Sigmoid colon (tissue), 7 donors: ENCODE data around the gene MACF1. TPM values are rescaled to one million over a fixed set of nuclear protein-coding genes. Genes with fewer than 3 reads are reported as not detected.
"Not testable (repeated sequence)": the region's sequence is repeated elsewhere in the genome, so short reads cannot be mapped to it uniquely, and the experiment has no call there.

Experiments
- DNase-seq: peaks from one replicate; pipeline ENCODE4 v3.0.0-alpha.2; 2019
- H3K27ac ChIP-seq, 4 donors: fragments of 200-600 bp; sonication (generic); one replicate each; pipeline ENCODE4 v1.5.1; 2016 to 2019; ENCODE audit warnings: mild to moderate bottlenecking in 1 of 4
- H3K27me3 ChIP-seq, 3 donors: fragments of 200-600 bp; sonication (generic); one replicate each; pipeline ENCODE4 v1.5.1; 2019; ENCODE audit warnings: mild to moderate bottlenecking in 1 of 3
- H3K36me3 ChIP-seq, 4 donors: fragments of 200-600 bp; sonication (generic); one replicate each; pipeline ENCODE4 v1.5.1; 2016 to 2019
- H3K4me1 ChIP-seq, 4 donors: fragments of 200-600 bp; sonication (generic); one replicate each; pipeline ENCODE4 v1.5.1; 2017 to 2019
- H3K4me3 ChIP-seq, 4 donors: fragments of 200-600 bp; sonication (generic); one replicate each; pipeline ENCODE4 v1.5.1; 2017 to 2019; ENCODE audit warnings: mild to moderate bottlenecking in 2 of 4, moderate library complexity in 1 of 4
- H3K9me3 ChIP-seq, 4 donors: fragments of 200-600 bp in 3 of 4; sonication (generic) in 3 of 4; one replicate each; pipeline versions ENCODE4 v1.5.1 to v1.6.1; 2013 to 2019
- EP300 ChIP-seq, 4 donors: sonication (generic); formaldehyde crosslinking; IDR thresholded peaks; one replicate each; pipeline ENCODE4 v1.6.1; 2017; ENCODE audit warnings: antibody characterized with exemption in 4 of 4
- POLR2A ChIP-seq, 2 donors: fragments of 450-650 bp; IDR thresholded peaks; one replicate each; pipeline ENCODE4 v1.6.1; 2016; ENCODE audit warnings: antibody characterized with exemption in 2 of 2, mild to moderate bottlenecking in 2 of 2, moderate library complexity in 2 of 2
- POLR2AphosphoS5 ChIP-seq, 4 donors: sonication (generic); formaldehyde crosslinking; IDR thresholded peaks; one replicate each; pipeline ENCODE4 v1.6.1; 2017; ENCODE audit warnings: antibody characterized with exemption in 4 of 4
- WGBS, 2 donors: extraction: QIAGEN DNeasy Blood & Tissue Kit; methylation state at CpG; one replicate each; pipeline ENCODE4 v1.1.7; 2013; 5-methylcytosine and 5-hydroxymethylcytosine counted together
- intact Hi-C: fragments of 100-400 bp; cut with DNase I; formaldehyde crosslinking; loops from one replicate; pipeline ENCODE4 v1.15.1; 2023
- polyA plus RNA-seq, 3 donors: library from polyadenylated mRNA; stranded (reverse); fragments of 200-250 nt; gene quantifications; one replicate each; pipeline ENCODE4 v1.2.3, GENCODE V29; 2013
- total RNA-seq, 4 donors: library from RNA; depleted of rRNA; stranded (reverse); fragments of >200 nt; gene quantifications; one replicate each; pipeline ENCODE4 v1.1.0, GENCODE V29; 2016
- TF ChIP-seq, protein P1 (sequence below), 4 experiments: fragments of 450-650 bp in 3 of 4; fragments of 200-600 bp in 1 of 4; IDR thresholded peaks; one replicate each; pipeline ENCODE4 v1.5.1; 2016 to 2019; ENCODE audit warnings: antibody characterized with exemption in 4 of 4, mild to moderate bottlenecking in 3 of 4, moderate library complexity in 2 of 4
- donor health status: healthy with polysubstance abuse.
- donor health status: Bipolar disorder and iron deficiency.
- donor health status: healthy.

Gene MACF1
- total and polyA plus RNA-seq, 7 donors = 16.0 to 657 (median 292) TPM

DNA sequence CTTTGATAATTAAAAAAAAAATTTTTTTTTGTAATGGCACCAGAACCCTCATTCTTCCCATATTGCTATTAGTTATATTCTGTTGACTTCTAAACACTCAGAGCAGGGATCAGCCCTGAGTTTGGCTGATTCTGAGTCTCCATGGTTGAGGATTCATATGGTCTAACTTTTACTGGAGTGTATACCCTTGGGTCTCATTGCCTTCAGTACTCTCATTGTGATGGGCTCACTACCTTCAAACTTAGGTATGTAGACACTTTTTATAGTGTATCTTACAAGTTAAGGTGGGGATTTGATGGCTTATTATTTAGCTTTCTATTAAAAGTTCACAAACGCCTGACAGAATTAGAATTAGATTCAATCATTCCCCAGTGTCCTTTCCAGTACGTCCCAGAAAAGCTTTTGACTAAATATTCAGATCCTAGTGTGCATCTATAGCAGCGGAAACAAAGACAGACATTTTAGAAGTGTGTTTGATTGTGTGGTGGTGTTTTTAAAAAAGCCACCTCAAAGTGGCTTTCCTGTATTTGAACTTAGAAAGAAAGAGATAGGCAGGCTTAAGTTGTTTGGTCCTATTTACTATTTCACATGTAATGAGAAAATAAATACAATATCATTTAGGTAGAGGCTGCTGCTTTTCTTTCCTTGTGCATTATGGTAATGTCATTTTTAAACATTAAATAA lies 1.4 kb downstream of the MACF1 start:
- intact Hi-C loops = loop anchor here (2.0 kb wide), 1 partner anchor 53 kb away; no protein-coding TSS in a partner anchor
- H3K27me3 ChIP-seq = no peaks in the 10 kb centered on the region
- peak overlapping the region; percentile 89 to 95 (median 91) for H3K27ac ChIP-seq
- WGBS, 2 donors = 14 to 52% methylated on average over 3 of the region's 3 CpGs
- peak overlapping the region; percentile 32 to 53 (median 47) for H3K4me3 ChIP-seq
- no peak for DNase-seq
- no peak for TF ChIP-seq EP300 (IDR thresholded peaks at IDR 0.05)
- no peak for TF ChIP-seq POLR2A (IDR thresholded peaks at IDR 0.05)
- TF ChIP-seq, protein P1, sequence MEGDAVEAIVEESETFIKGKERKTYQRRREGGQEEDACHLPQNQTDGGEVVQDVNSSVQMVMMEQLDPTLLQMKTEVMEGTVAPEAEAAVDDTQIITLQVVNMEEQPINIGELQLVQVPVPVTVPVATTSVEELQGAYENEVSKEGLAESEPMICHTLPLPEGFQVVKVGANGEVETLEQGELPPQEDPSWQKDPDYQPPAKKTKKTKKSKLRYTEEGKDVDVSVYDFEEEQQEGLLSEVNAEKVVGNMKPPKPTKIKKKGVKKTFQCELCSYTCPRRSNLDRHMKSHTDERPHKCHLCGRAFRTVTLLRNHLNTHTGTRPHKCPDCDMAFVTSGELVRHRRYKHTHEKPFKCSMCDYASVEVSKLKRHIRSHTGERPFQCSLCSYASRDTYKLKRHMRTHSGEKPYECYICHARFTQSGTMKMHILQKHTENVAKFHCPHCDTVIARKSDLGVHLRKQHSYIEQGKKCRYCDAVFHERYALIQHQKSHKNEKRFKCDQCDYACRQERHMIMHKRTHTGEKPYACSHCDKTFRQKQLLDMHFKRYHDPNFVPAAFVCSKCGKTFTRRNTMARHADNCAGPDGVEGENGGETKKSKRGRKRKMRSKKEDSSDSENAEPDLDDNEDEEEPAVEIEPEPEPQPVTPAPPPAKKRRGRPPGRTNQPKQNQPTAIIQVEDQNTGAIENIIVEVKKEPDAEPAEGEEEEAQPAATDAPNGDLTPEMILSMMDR (IDR thresholded peaks at IDR 0.05) = no peak
- TF ChIP-seq POLR2AphosphoS5 (IDR thresholded peaks at IDR 0.05) = no peak
- H3K4me1 ChIP-seq = peaks cover 0 to 70% (median 57%) of the 10 kb centered on the region in 4 donors
- H3K9me3 ChIP-seq = no peaks in the 10 kb centered on the region
- H3K36me3 ChIP-seq = no peaks in the 10 kb centered on the region

GRCh38 chr1:39208360-39208759 lies 3.9 kb downstream of the MACF1 start:
- Histone ChIP-seq H3K27ac (peak overlapping the region; percentile 89 to 95 (median 91)), H3K4me1 (peaks cover 0 to 79% (median 60%) of the 10 kb centered on the region in 4 donors)
- H3K4me3 ChIP-seq, H3K27me3 ChIP-seq, H3K9me3 ChIP-seq, intact Hi-C loops, H3K36me3 ChIP-seq, DNase-seq: not testable (repeated sequence)
- WGBS, 2 donors = 95 to 96% methylated on average over 12 of the region's 12 CpGs

GRCh38 chr1:39210649-39211048 lies 6.2 kb downstream of the MACF1 start:
- H3K27me3 ChIP-seq = no peaks in the 10 kb centered on the region
- H3K4me1 ChIP-seq = peaks cover 0 to 87% (median 70%) of the 10 kb centered on the region in 4 donors
- H3K27ac ChIP-seq = peak overlapping the region in 3 of 4 donors; percentile 14 to 95 (median 89)
- no peak for DNase-seq
- no peaks in the 10 kb centered on the region for H3K9me3 ChIP-seq
- 95 to 97% methylated on average over 3 of the region's 3 CpGs for WGBS, 2 donors
- intact Hi-C loops = no loop called here
- H3K4me3 ChIP-seq = no peak overlapping the region
- no peak for TF ChIP-seq POLR2A (IDR thresholded peaks at IDR 0.05)
- no peaks in the 10 kb centered on the region for H3K36me3 ChIP-seq

- Histone ChIP-seq H3K27ac (peak overlapping the region; percentile 68 to 89 (median 74)), H3K4me1 (peaks cover 0 to 88% (median 73%) of the 10 kb centered on the region in 4 donors), H3K27me3 (no peaks in the 10 kb centered on the region), H3K9me3 (no peaks in the 10 kb centered on the region), H3K4me3 (no peak overlapping the region), H3K36me3 (no peaks in the 10 kb centered on the region)
- TF ChIP-seq, protein P1 (IDR thresholded peaks at IDR 0.05) = no peak
- no peak for TF ChIP-seq POLR2AphosphoS5 (IDR thresholded peaks at IDR 0.05)
- no peak for TF ChIP-seq EP300 (IDR thresholded peaks at IDR 0.05)
- TF ChIP-seq POLR2A (IDR thresholded peaks at IDR 0.05) = no peak
- intact Hi-C loops = no loop called here
- no peak for DNase-seq
- 94 to 96% methylated on average over 8 of the region's 8 CpGs for WGBS, 2 donors
These were observed 8.0 kb downstream of the MACF1 start for GRCh38 chr1:39212499-39212898.

- intact Hi-C loops = no loop called here
- peak overlapping the region; percentile 68 to 89 (median 74) for H3K27ac ChIP-seq
- H3K9me3 ChIP-seq = no peaks in the 10 kb centered on the region
- peaks cover 0 to 89% (median 70%) of the 10 kb centered on the region in 4 donors for H3K4me1 ChIP-seq
- H3K4me3 ChIP-seq = no peak overlapping the region
- no peak for DNase-seq
- 80 to 86% methylated on average over 7 of the region's 7 CpGs for WGBS, 2 donors
- no peaks in the 10 kb centered on the region for H3K36me3 ChIP-seq
- TF ChIP-seq, protein P1 (IDR thresholded peaks at IDR 0.05) = no peak
- TF ChIP-seq POLR2A (IDR thresholded peaks at IDR 0.05) (no peak), EP300 (IDR thresholded peaks at IDR 0.05) (no peak), POLR2AphosphoS5 (IDR thresholded peaks at IDR 0.05) (no peak)
- no peaks in the 10 kb centered on the region for H3K27me3 ChIP-seq
These were observed 9.1 kb downstream of the MACF1 start for GRCh38 chr1:39213511-39214002.
